Mucosa of descending colon (tissue), 3 donors: Measurements from ENCODE around the gene DHTKD1. TPM values are rescaled to one million over a fixed set of nuclear protein-coding genes. Genes with fewer than 3 reads are reported as not detected.
"Not testable (repeated sequence)": the region's sequence is repeated elsewhere in the genome, so short reads cannot be mapped to it uniquely, and the experiment has no call there.

Source experiments
- ATAC-seq: fragments of 200-7000 bp; cut with Tn5 transposase; one replicate; pipeline ENCODE4 v1.9.1; 2020; ENCODE audit warnings: mild to moderate bottlenecking, moderate library complexity
- DNase-seq, 3 donors: peaks; one replicate each; pipeline ENCODE4 v3.0.0-alpha.2; 2020
- H3K36me3 ChIP-seq: fragments of 200-600 bp; one replicate; pipeline ENCODE4 v1.8.0; 2021; ENCODE audit warnings: low read depth, mild to moderate bottlenecking
- H3K4me1 ChIP-seq: fragments of 200-600 bp; one replicate; pipeline ENCODE4 v1.8.0; 2021; ENCODE audit warnings: low read depth, mild to moderate bottlenecking
- H3K4me3 ChIP-seq: fragments of 200-600 bp; one replicate; pipeline ENCODE4 v1.8.0; 2021; ENCODE audit warnings: mild to moderate bottlenecking
- H3K9me3 ChIP-seq: fragments of 200-600 bp; one replicate; pipeline ENCODE4 v1.8.0; 2021; ENCODE audit warnings: mild to moderate bottlenecking
- CTCF ChIP-seq: fragments of 200-600 bp; IDR thresholded peaks from one replicate; pipeline ENCODE4 v1.8.0; 2022; ENCODE audit warnings: antibody characterized with exemption, mild to moderate bottlenecking
- intact Hi-C, 2 donors: fragments of 100-400 bp; cut with DNase I in 1 of 2; cut with micrococcal nuclease in 1 of 2; formaldehyde crosslinking; loops; one replicate each; pipeline versions ENCODE4 v1.11.0 to v1.11.1; 2022; cut with DNase I, micrococcal nuclease
- total RNA-seq, 3 donors: library from RNA; stranded (reverse); fragmentation: NEBNext Ultra II Directional in 2 of 3; extraction: Animal tissue kit (Norgen Biotek cat#: 25700) in 2 of 3; gene quantifications; one replicate each; pipeline versions ENCODE4 v1.2.1 to v1.2.4, GENCODE V29; 2021 to 2023
- donor health status: DM: no; HTN: no; CAD: no; lungs with moderate emphysema.
- donor health status: DM: no; HTN: no; CAD: no.
- donor health status: DM: no; HTN: yes; CAD: no.

DHTKD1 gene
- total RNA-seq, 3 donors from 2014 or later = 23.8 to 33.5 (median 27.6) TPM

- Histone ChIP-seq H3K4me1 (no peaks in the 10 kb centered on the region), H3K9me3 (no peaks in the 10 kb centered on the region), H3K36me3 (no peaks in the 10 kb centered on the region), H3K4me3 (no peak overlapping the region)
- no peak for ATAC-seq
- intact Hi-C loops = no loop called here
- TF ChIP-seq CTCF = no peak
- no peak for DNase-seq
Measured at GRCh38 chr10:12091421-12091820, 22.7 kb downstream of the DHTKD1 start.

GRCh38 chr10:12097361-12097760 lies 28.6 kb downstream of the DHTKD1 start:
- H3K9me3 ChIP-seq, H3K36me3 ChIP-seq, DNase-seq, H3K4me1 ChIP-seq, intact Hi-C loops, ATAC-seq, H3K4me3 ChIP-seq: not testable (repeated sequence)

GRCh38 chr10:12097791-12098190 lies 29.0 kb downstream of the DHTKD1 start:
- no peak for TF ChIP-seq CTCF
- Histone ChIP-seq H3K4me3 (no peak overlapping the region), H3K9me3 (no peaks in the 10 kb centered on the region), H3K4me1 (no peaks in the 10 kb centered on the region), H3K36me3 (no peaks in the 10 kb centered on the region)
- intact Hi-C loops = no loop called here
- peak; percentile 94 for ATAC-seq
- DNase-seq = peak in 2 of 3 donors; percentile 20 to 31

GRCh38 chr10:12098966-12099365 lies 30.2 kb downstream of the DHTKD1 start:
- no peak for TF ChIP-seq CTCF
- Histone ChIP-seq H3K9me3 (no peaks in the 10 kb centered on the region), H3K4me1 (no peaks in the 10 kb centered on the region), H3K36me3 (no peaks in the 10 kb centered on the region), H3K4me3 (no peak overlapping the region)
- no peak for ATAC-seq
- DNase-seq = no peak
- intact Hi-C loops = no loop called here

GRCh38 chr10:12103802-12104201 lies 35.0 kb downstream of the DHTKD1 start:
- no peak for TF ChIP-seq CTCF
- H3K36me3 ChIP-seq = no peaks in the 10 kb centered on the region
- DNase-seq = no peak
- no peak for ATAC-seq
- H3K9me3 ChIP-seq = no peaks in the 10 kb centered on the region
- H3K4me3 ChIP-seq = no peak overlapping the region
- intact Hi-C loops = no loop called here
- H3K4me1 ChIP-seq = no peaks in the 10 kb centered on the region

GRCh38 chr10:12107781-12108180 lies 39.0 kb downstream of the DHTKD1 start:
- no peaks in the 10 kb centered on the region for H3K9me3 ChIP-seq
- no peaks in the 10 kb centered on the region for H3K4me1 ChIP-seq
- TF ChIP-seq CTCF = no peak
- ATAC-seq = no peak
- DNase-seq = no peak
- intact Hi-C loops = no loop called here
- H3K4me3 ChIP-seq = no peak overlapping the region
- no peaks in the 10 kb centered on the region for H3K36me3 ChIP-seq
